Loucy (cell line): ENCODE measurements around the gene TBC1D22A.

Source experiments
- CTCF ChIP-seq: fragments of 200-600 bp; sonication (generic); conservative IDR thresholded peaks from 2 replicates; pipeline ENCODE4 v1.5.1; 2014; ENCODE audit warnings: mild to moderate bottlenecking, antibody characterized with exemption, low read length
- EZH2phosphoT487 ChIP-seq: fragments of 200-600 bp; IDR thresholded peaks from 2 replicates; pipeline ENCODE4 v1.6.1; 2018; ENCODE audit warnings: antibody characterized with exemption, mild to moderate bottlenecking, moderate library complexity, borderline replicate concordance

GRCh38 chr22:46965555-46966494 lies 203.4 kb downstream of the TBC1D22A start:
- TF ChIP-seq CTCF (no peak), EZH2phosphoT487 (no peak)
